RWPE2 (cell line): ENCODE results near the gene WAPL.
A peak's percentile ranks its signal among the peaks of the same experiment; 100 is the strongest.
"Not testable (repeated sequence)": the region's sequence is repeated elsewhere in the genome, so short reads cannot be mapped to it uniquely, and the experiment has no call there.

ENCODE experiments used
- ATAC-seq: fragments of 200-7000 bp; cut with Tn5 transposase; 3 replicates; pipeline ENCODE4 v1.9.1; 2021; ENCODE audit warnings: low read depth
- DNase-seq: peaks from one replicate; pipeline ENCODE4 v3.0.0-alpha.2; 2020; ENCODE audit warnings: low spot score
- H3K27ac ChIP-seq: fragments of 450-650 bp; 2 replicates; pipeline ENCODE4 v1.5.1; 2017; ENCODE audit warnings: mild to moderate bottlenecking; ENCODE audit not compliant: poor library complexity, severe bottlenecking
- H3K27me3 ChIP-seq: fragments of 250-450 bp; sonication (Bioruptor Pico); 2 replicates; pipeline ENCODE4 v1.5.1; 2021; ENCODE audit warnings: mild to moderate bottlenecking, moderate library complexity; ENCODE audit not compliant: insufficient read depth, poor library complexity, severe bottlenecking
- H3K36me3 ChIP-seq: fragments of 250-450 bp; sonication (Bioruptor Pico); 2 replicates; pipeline ENCODE4 v1.5.1; 2020; ENCODE audit warnings: low read depth, mild to moderate bottlenecking, moderate library complexity
- H3K4me1 ChIP-seq: fragments of 250-450 bp; sonication (Bioruptor Pico); 2 replicates; pipeline ENCODE4 v1.5.1; 2021; ENCODE audit warnings: mild to moderate bottlenecking, moderate library complexity; ENCODE audit not compliant: insufficient read depth, poor library complexity, severe bottlenecking
- H3K4me3 ChIP-seq: fragments of 250-450 bp; sonication (Bioruptor Pico); 2 replicates; pipeline ENCODE4 v1.5.1; 2021; ENCODE audit warnings: mild to moderate bottlenecking, moderate library complexity; ENCODE audit not compliant: severe bottlenecking
- H3K9me3 ChIP-seq: fragments of 250-450 bp; sonication (Bioruptor Pico); 2 replicates; pipeline ENCODE4 v1.5.1; 2021; ENCODE audit warnings: mild to moderate bottlenecking, moderate library complexity; ENCODE audit not compliant: severe bottlenecking
- TF ChIP-seq, protein P1 (sequence below): fragments of 450-650 bp; IDR thresholded peaks from one replicate; pipeline ENCODE4 v1.5.1; 2017; ENCODE audit warnings: mild to moderate bottlenecking, moderate library complexity; ENCODE audit not compliant: poor library complexity, severe bottlenecking

Gene WAPL

DNA sequence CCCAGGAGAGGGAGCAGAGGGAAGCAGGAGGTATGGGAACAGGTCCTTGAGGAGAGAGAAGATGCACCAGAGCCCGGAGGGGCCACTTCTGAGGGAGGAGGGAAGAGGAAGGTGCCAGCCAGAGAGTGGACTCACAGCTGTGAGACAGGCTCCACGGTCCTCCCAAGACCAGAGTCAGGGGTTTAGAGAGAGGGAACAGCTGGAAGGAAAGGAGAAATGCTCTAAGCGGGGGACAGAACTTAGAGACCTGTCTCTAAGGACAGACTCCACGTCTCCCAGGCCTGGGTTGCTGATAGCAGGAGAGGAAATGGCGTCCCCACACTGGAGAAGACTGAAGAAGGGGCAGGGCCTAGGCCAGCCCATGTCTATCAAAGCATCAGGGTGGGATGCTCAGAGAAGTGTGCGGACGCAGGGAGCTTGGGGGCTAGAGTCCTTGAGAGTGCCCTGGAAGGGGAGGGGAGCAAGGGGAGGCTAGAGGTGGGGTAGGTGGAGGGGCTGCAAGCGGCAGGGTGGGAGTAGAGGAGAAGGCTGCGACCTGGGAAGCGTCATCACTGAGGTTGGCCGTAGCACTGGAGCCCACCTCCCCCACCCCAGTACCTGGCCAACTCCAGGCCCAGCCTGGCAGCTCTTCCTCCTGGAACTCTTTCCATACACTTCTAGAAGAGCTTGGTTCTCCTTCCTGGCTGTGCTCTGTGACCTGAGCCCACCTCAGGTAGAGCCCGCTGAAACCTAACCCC lies 129.4 kb downstream of the WAPL start:
- H3K27ac ChIP-seq: no peak overlapping the region
- ATAC-seq (no peak), DNase-seq (no peak)
- no peaks in the 10 kb centered on the region for H3K27me3 ChIP-seq
- no peaks in the 10 kb centered on the region for H3K4me1 ChIP-seq
- TF ChIP-seq, protein P1, sequence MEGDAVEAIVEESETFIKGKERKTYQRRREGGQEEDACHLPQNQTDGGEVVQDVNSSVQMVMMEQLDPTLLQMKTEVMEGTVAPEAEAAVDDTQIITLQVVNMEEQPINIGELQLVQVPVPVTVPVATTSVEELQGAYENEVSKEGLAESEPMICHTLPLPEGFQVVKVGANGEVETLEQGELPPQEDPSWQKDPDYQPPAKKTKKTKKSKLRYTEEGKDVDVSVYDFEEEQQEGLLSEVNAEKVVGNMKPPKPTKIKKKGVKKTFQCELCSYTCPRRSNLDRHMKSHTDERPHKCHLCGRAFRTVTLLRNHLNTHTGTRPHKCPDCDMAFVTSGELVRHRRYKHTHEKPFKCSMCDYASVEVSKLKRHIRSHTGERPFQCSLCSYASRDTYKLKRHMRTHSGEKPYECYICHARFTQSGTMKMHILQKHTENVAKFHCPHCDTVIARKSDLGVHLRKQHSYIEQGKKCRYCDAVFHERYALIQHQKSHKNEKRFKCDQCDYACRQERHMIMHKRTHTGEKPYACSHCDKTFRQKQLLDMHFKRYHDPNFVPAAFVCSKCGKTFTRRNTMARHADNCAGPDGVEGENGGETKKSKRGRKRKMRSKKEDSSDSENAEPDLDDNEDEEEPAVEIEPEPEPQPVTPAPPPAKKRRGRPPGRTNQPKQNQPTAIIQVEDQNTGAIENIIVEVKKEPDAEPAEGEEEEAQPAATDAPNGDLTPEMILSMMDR: no peak
- H3K4me3 ChIP-seq: no peak overlapping the region
- H3K9me3 ChIP-seq: no peaks in the 10 kb centered on the region
- no peaks in the 10 kb centered on the region for H3K36me3 ChIP-seq

DNA sequence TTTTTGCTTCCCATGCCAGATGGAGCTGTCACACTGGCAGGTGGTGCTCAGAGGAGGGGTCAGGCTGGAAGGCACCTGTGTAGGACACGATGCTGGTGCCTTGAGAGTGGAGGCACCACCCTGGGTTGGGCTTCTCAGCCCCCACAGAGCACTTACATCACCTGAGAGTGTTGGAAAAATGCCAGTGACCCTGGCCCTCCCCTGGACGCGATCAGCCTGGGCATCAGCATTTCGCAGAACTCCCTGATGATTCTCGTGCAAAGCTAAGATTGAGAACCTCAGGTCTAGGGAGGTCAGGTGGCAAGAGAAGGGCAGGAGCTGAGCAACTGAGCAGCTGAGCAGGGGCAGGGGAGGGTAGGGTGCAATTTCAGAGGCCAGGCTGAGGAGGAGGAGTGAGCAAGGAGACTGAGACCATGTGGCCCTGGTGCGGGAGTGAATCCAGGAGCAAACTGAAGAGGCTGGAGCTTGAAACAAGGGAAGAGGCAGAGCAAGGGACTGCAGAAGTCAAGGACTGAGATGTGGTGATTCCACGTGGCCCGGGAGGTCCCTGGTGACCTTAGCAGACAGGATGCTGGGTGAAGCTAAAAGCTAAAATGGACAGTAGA lies 130.3 kb downstream of the WAPL start:
- H3K4me3 ChIP-seq: no peak overlapping the region
- no peaks in the 10 kb centered on the region for H3K4me1 ChIP-seq
- no peaks in the 10 kb centered on the region for H3K9me3 ChIP-seq
- no peaks in the 10 kb centered on the region for H3K27me3 ChIP-seq
- ATAC-seq: no peak
- no peaks in the 10 kb centered on the region for H3K36me3 ChIP-seq
- H3K27ac ChIP-seq: no peak overlapping the region
- TF ChIP-seq, protein P1: no peak
- no peak for DNase-seq

DNA sequence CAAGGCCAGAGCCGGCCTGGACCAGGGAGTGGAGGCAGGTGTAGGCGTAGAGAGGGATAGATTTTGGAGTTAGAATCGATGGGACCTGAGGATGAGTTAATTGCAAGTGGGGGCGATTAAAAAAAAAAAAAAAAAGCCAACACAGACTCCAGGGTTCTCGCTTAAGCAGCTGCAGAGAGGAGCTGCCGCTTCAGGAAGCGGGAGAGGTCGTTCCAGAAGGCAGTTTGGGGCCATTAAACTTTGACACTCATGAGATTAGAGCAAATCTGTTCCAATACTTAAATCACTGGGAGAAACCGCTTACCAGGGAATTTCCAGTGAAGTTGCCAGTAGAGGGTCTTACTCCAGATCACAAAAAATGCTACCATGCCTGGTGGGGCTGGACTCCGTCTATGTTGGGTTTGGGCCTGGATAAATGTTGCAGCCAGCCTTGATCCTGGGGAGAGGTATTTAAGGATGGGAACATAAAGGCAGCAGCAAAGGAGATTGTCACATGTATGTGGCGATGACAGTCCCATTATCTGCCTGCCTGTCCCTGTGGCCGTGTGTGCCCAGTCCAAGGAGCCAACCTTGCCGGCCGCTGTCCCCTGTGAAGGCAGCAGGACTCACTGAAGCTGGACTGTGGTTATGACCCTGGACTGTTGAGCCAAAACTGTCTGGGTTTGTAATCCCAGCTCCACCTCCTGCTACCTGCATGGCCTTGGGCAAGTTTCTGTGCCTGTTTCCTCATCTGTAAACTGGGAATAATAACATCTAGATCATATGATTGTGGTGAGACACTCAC lies 131.1 kb downstream of the WAPL start:
- ATAC-seq: no peak
- H3K27ac ChIP-seq: no peak overlapping the region

DNA sequence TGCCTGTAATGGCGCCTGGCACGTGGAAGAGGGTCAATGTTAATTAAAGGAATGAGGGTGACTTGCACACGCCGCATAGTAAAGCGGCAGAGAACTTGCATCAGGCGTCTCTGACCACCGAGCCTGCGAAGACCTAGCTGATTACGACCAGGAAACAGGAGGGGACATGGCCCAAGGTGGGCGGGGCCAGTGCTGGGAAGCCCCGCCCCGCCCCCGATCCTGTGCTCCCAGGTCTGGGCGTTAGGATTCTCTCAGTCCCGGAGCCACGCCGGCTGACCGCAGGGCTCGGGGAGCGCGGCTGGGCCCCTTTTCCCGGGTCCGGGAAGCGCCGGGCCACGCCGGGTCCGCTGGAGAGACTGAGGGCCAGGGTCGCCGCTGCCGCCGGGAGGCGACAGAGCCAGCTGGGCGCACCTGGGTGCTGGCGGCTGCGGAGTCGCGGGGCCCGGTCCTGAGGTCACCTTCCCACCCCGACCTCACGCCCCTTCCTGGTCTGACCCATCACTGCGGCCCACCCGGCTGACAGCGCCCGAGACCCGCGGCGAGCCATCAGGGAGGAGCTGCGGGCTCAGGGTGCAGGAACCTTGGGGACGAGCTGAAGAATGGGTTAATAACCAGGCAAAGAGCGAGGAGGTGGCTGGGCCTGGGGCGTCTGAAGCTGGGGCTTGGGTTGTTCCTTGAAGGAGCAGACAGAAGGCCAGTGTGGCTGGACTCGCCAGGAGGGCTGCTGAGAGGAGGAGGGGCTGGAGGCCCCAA lies 132.0 kb downstream of the WAPL start:
- Histone ChIP-seq H3K9me3 (no peaks in the 10 kb centered on the region), H3K27me3 (no peaks in the 10 kb centered on the region), H3K36me3 (no peaks in the 10 kb centered on the region), H3K27ac (no peak overlapping the region), H3K4me1 (no peaks in the 10 kb centered on the region), H3K4me3 (no peak overlapping the region)
- DNase-seq: no peak
- TF ChIP-seq, protein P1: no peak
- peak; percentile 72 for ATAC-seq

More for the DNA sequence above, 131.1 kb downstream of the WAPL start:
- DNase-seq: no peak
- TF ChIP-seq, protein P1: no peak
- Histone ChIP-seq H3K27me3 (no peaks in the 10 kb centered on the region), H3K9me3 (no peaks in the 10 kb centered on the region), H3K36me3 (no peaks in the 10 kb centered on the region), H3K4me3 (no peak overlapping the region), H3K4me1 (no peaks in the 10 kb centered on the region)

DNA sequence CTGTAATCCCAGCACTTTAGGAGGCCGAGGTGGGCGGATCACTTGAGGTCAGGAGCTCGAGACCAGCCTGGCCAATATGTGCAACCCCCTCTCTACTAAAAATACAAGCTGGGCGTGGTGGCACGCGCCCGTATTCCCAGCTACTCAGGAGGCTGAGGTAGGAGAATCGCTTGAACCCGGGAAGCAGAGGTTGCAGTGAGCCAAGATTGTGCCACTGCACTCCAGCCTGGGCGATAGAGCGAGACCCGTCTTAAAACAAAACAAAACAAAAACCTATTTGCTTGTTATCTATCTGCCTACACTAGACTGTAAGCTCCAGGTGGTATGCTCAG lies 132.5 kb downstream of the WAPL start:
- not testable (repeated sequence) for H3K36me3 ChIP-seq, H3K27ac ChIP-seq, H3K4me1 ChIP-seq, H3K9me3 ChIP-seq, DNase-seq, ATAC-seq, H3K27me3 ChIP-seq, H3K4me3 ChIP-seq
